Activated CD4-positive, alpha-beta T cell treated with anti-CD3 and anti-CD28 coated beads, Interleukin-2, amount 50 U/mL, for 16 hours (primary cell): ENCODE measurements around the gene CDC42BPB.

Experiments
- DNase-seq: peaks from one replicate; pipeline ENCODE4 v3.0.0-alpha.2; 2020

The CDC42BPB gene

GRCh38 chr14:102924632-102925588 is 132.4 kb downstream of the CDC42BPB start:
- DNase-seq: no peak

GRCh38 chr14:102923925-102924486 is 133.3 kb downstream of the CDC42BPB start:
- no peak for DNase-seq

GRCh38 chr14:102923201-102923924 is 134.0 kb downstream of the CDC42BPB start:
- no peak for DNase-seq

- no peak for DNase-seq
These were observed 134.7 kb downstream of the CDC42BPB start, which contains the start of gene AMN for GRCh38 chr14:102922490-102923200. Gene AMN (plus strand): TSS chr14:102922663. CDS start chr14:102922689, 26 bp downstream.

- DNase-seq: no peak
These were observed 136.4 kb downstream of the CDC42BPB start for GRCh38 chr14:102920998-102921304.

GRCh38 chr14:102920273-102920997 is 136.9 kb downstream of the CDC42BPB start:
- DNase-seq: no peak

GRCh38 chr14:102918438-102918837 is 138.9 kb downstream of the CDC42BPB start:
- no peak for DNase-seq

- peak; percentile 48 for DNase-seq
These were observed 139.7 kb downstream of the CDC42BPB start for GRCh38 chr14:102917469-102918211.

GRCh38 chr14:102917056-102917385 is 140.3 kb downstream of the CDC42BPB start:
- no peak for DNase-seq

- DNase-seq: no peak
These were observed 140.8 kb downstream of the CDC42BPB start for GRCh38 chr14:102916347-102917055.

GRCh38 chr14:102915292-102916110 is 141.8 kb downstream of the CDC42BPB start:
- DNase-seq: no peak

GRCh38 chr14:102914474-102915291 is 142.7 kb downstream of the CDC42BPB start:
- DNase-seq: no peak

GRCh38 chr14:102913341-102914211 is 143.8 kb downstream of the CDC42BPB start:
- DNase-seq: no peak

GRCh38 chr14:102911991-102912761 is 145.2 kb downstream of the CDC42BPB start:
- no peak for DNase-seq

GRCh38 chr14:102911541-102911951 is 145.8 kb downstream of the CDC42BPB start:
- no peak for DNase-seq

GRCh38 chr14:102910442-102910841 is 146.9 kb downstream of the CDC42BPB start:
- no peak for DNase-seq

GRCh38 chr14:102909911-102910310 is 147.4 kb downstream of the CDC42BPB start:
- no peak for DNase-seq
